Psoas muscle (tissue), 8 donors: ENCODE results near the gene OR4D5. TPM values are rescaled to one million over a fixed set of nuclear protein-coding genes. Genes with fewer than 3 reads are reported as not detected.

Experiments used
- ATAC-seq, 4 donors: fragments of 200-7000 bp; cut with Tn5 transposase; one replicate each; pipeline ENCODE4 v1.9.1; 2020; ENCODE audit warnings: moderate library complexity in 3 of 4, mild to moderate bottlenecking in 2 of 4
- DNase-seq, 2 donors: peaks; one replicate each; pipeline ENCODE4 v3.0.0-alpha.2; 2020
- H3K27ac ChIP-seq: fragments of 200-600 bp; one replicate; pipeline ENCODE4 v1.8.0; 2022
- H3K27me3 ChIP-seq, 3 donors: fragments of 200-600 bp in 1 of 3; one replicate each; pipeline versions ENCODE4 v1.6.1 to v1.8.0; 2013 to 2022; ENCODE audit warnings: low read length in 2 of 3, mild to moderate bottlenecking in 2 of 3, moderate library complexity in 1 of 3; ENCODE audit not compliant: insufficient read depth in 3 of 3
- H3K36me3 ChIP-seq, 2 donors: fragments of 200-600 bp in 1 of 2; one replicate each; pipeline versions ENCODE4 v1.6.1 to v1.8.0; 2013 to 2022; ENCODE audit warnings: low read depth in 1 of 2, mild to moderate bottlenecking in 1 of 2, moderate library complexity in 1 of 2; ENCODE audit not compliant: insufficient read depth in 1 of 2
- H3K4me1 ChIP-seq: fragments of 200-600 bp; one replicate; pipeline ENCODE4 v1.8.0; 2022
- H3K4me3 ChIP-seq: fragments of 200-600 bp; one replicate; pipeline ENCODE4 v1.8.0; 2022; ENCODE audit warnings: mild to moderate bottlenecking
- H3K9me3 ChIP-seq: fragments of 200-600 bp; one replicate; pipeline ENCODE4 v1.8.0; 2022
- CTCF ChIP-seq: fragments of 200-600 bp; IDR thresholded peaks from one replicate; pipeline ENCODE4 v1.8.0; 2022; ENCODE audit warnings: antibody characterized with exemption
- WGBS, 3 donors: extraction: QIAGEN DNeasy Blood & Tissue Kit; methylation state at CpG; one replicate each; pipeline versions ENCODE4 v1.1.6 to v1.1.7; 2013; 5-methylcytosine and 5-hydroxymethylcytosine counted together
- intact Hi-C, 2 donors: fragments of 100-400 bp; cut with DNase I; formaldehyde crosslinking; loops; one replicate each; pipeline versions ENCODE4 v1.11.0 to v1.14.2; 2022
- polyA plus RNA-seq, 3 donors: library from polyadenylated mRNA; stranded (reverse); fragments of 200-250 nt; gene quantifications; one replicate each; pipeline ENCODE4 v1.2.3, GENCODE V29; 2013
- total RNA-seq, 4 donors: library from RNA; stranded (reverse); fragmentation: NEBNext Ultra II Directional in 2 of 4; extraction: Animal tissue kit (Norgen Biotek cat#: 25700) in 2 of 4; gene quantifications; one replicate each; pipeline versions ENCODE4 v1.2.1 to v1.2.4, GENCODE V29; 2021 to 2023
- donor health status: healthy with polysubstance abuse.
- donor health status: DM: no; HTN: no; CAD: no; lungs with moderate emphysema.
- donor health status: Bipolar disorder and iron deficiency.
- donor health status: healthy.
- donor health status: DM: yes; HTN: yes; CAD: no.
- donor health status: DM: no; HTN: no; CAD: no.
- donor health status: DM: no; HTN: no; CAD: no.
- donor health status: DM: yes; HTN: yes; CAD: no.

The OR4D5 gene
- total and polyA plus RNA-seq, 7 donors, result not detected

GRCh38 chr11:123943738-123944137 lies 4.3 kb downstream of the OR4D5 start, which contains the start of gene OR6T1:
Gene OR6T1, minus strand, starts transcription at chr11:123943838. Its CDS starts 0 bp downstream, at chr11:123943838.
- no peak for TF ChIP-seq CTCF
- intact Hi-C loops, result no loop called here
- 85 to 88% (median 88%) methylated on average over 3 of the region's 3 CpGs for WGBS, 3 donors

DNA sequence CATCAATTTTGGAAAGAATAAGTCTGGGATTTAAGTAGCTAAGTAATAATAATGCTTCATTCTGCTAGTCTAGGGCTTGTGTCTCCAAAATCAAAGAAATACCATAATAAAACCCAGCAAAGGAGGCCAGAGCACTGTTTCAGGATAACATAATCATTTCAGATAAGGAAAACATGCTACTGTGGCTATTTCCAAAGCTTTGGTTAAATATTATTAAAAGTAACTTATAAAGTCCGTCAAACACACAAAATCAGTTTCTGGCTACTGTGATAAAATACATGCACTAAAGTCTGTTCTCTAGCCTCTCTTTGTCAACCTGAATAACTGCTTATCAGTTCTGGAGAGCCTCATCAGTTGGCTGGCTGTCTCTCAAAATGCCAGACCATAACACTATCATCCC lies 5.7 kb downstream of the OR4D5 start:
- no peak for TF ChIP-seq CTCF
- Histone ChIP-seq H3K27me3 (no peaks in the 10 kb centered on the region), H3K36me3 (no peaks in the 10 kb centered on the region), H3K4me1 (no peaks in the 10 kb centered on the region), H3K4me3 (no peak overlapping the region), H3K27ac (no peak overlapping the region), H3K9me3 (no peaks in the 10 kb centered on the region)
- WGBS, 3 donors, result 76 to 100% (median 82%) methylated on average over 1 of the region's 1 CpG
- DNase-seq, result no peak
- ATAC-seq, result no peak
- intact Hi-C loops, result no loop called here

More at GRCh38 chr11:123943738-123944137, 4.3 kb downstream of the OR4D5 start, which contains the start of gene OR6T1:
- DNase-seq, result no peak
- Histone ChIP-seq H3K9me3 (no peaks in the 10 kb centered on the region), H3K4me3 (no peak within 1 kb of the TSS), H3K4me1 (no peaks in the 10 kb centered on the region), H3K27me3 (no peaks in the 10 kb centered on the region), H3K36me3 (no peaks in the 10 kb centered on the region), H3K27ac (no peak within 1 kb of the TSS)
- ATAC-seq, result no peak

DNA sequence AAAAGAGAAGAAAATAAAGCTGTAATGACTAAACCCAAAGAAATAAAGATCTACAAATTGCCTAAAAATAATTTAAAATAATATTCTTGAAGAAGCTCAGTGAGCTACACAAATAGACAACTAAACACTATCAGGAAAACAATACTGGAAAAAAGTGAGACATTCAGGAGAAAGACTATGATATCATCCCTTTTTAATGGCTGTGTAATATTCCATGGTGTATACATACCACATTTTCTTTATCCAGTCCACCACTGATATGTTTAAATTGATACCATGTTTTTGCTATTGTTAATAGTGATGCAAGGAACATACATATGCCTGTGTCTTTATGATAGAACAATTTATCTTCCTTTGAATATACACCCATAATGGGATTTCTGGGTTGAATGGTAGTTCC lies 17.3 kb downstream of the OR4D5 start:
- Histone ChIP-seq H3K27ac (no peak overlapping the region), H3K27me3 (no peaks in the 10 kb centered on the region), H3K4me1 (no peaks in the 10 kb centered on the region), H3K4me3 (no peak overlapping the region), H3K9me3 (peaks cover 11% of the 10 kb centered on the region), H3K36me3 (no peaks in the 10 kb centered on the region)
- no peak for DNase-seq
- ATAC-seq, result no peak
- intact Hi-C loops, result no loop called here
- no peak for TF ChIP-seq CTCF

DNA sequence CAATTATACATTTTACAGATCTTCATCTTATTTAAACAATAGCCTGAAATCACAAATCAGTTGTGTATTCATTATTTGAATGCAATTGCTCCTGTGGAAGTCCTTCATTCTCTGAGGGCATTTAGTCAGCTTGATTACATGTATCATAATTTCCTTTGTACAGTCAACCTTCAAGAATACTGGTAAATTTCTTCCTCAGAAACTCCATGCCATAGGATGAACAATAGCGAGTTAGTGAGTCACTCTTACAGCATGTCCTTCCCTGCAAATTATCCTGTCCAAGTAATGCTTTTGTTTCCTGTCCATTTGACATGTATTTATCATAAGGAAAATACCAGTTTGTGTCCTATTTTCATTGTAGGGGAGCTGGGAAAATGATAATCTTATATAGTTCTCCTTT lies 34.4 kb downstream of the OR4D5 start:
- Histone ChIP-seq H3K4me3 (no peak overlapping the region), H3K9me3 (no peaks in the 10 kb centered on the region), H3K4me1 (no peaks in the 10 kb centered on the region), H3K36me3 (no peaks in the 10 kb centered on the region), H3K27me3 (no peaks in the 10 kb centered on the region), H3K27ac (no peak overlapping the region)
- TF ChIP-seq CTCF, result no peak
- intact Hi-C loops, result no loop called here
- 55 to 78% (median 65%) methylated on average over 1 of the region's 1 CpG for WGBS, 3 donors
- ATAC-seq, result no peak
- DNase-seq, result no peak

DNA sequence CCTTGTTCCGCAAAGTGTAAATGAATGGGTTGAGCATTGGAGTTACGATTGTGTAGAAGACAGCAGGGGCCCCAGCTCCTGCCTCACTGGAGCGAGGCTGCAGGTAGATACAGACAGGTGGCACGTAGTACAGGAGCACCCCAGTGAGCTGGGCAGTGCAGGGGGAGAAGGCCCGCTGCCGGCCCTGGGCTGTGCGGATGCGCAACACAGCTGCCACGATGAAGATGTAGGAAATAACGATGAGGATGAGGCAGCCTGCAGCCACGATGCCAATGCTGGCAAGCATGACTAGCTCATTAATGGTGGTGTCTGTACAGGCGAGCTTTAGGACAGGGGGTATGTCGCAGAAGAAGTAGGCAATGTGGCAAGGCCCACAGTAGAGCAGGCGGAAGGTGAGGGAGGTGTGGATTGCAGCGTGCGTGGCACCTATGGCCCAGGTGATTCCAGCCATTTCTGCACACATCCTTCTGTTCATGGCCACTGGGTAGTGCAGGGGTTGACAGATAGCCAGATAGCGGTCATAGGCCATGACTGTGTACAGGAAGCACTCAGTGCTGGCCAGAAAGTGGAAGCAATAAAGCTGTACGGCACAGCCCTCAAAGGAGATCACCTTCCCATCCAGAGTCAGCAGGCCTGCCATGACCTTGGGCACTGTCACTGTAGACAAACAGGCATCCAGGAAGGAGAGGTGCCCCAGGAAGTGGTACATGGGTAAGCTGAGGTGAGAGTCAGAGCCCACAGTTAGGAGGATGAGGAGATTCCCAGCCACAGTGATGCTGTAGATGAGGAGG lies 37.5 kb downstream of the OR4D5 start:
- Histone ChIP-seq H3K4me1 (no peaks in the 10 kb centered on the region), H3K27ac (no peak overlapping the region), H3K27me3 (no peaks in the 10 kb centered on the region), H3K9me3 (no peaks in the 10 kb centered on the region), H3K36me3 (no peaks in the 10 kb centered on the region), H3K4me3 (no peak overlapping the region)
- no peak for TF ChIP-seq CTCF
- ATAC-seq (no peak), DNase-seq (no peak)
- 88 to 94% (median 91%) methylated on average over 18 of the region's 18 CpGs for WGBS, 3 donors
- intact Hi-C loops, result no loop called here
